Hypothalamus (tissue), 51 donors: Measurements from ENCODE around the gene TUBA3D.
"Not testable (repeated sequence)": the region's sequence is repeated elsewhere in the genome, so short reads cannot be mapped to it uniquely, and the experiment has no call there.

Experiments used
- DNase-seq, 51 donors: peaks; one replicate each; lab custom pipeline; 2025; lab: John Stamatoyannopoulos, UW

TUBA3D gene

DNA sequence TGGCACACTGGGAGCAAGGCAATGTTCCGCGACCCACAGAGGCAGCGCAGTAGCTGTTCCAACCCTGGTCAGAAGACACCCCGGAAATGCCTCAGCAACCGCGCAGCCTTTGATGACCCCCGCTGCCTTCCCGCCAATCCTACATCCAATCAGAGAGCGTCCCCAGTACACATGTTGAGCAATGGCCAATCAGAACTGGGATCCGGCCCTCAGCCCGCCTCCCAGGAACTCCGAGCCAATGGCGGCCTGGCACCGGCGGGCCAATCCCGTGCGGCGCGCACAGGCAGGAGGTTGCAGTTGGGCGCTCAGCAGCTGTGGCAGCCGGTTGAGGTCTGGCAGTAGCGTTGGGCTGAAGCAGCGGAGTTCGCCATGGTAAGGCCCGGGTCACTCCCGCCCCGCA, at the start of gene TUBA3D:
Gene TUBA3D, plus strand, starts transcription at position 289 of the 400 bp plus-strand sequence. Its CDS starts 81 bp downstream, at position 370.
- DNase-seq, result no peak

DNA sequence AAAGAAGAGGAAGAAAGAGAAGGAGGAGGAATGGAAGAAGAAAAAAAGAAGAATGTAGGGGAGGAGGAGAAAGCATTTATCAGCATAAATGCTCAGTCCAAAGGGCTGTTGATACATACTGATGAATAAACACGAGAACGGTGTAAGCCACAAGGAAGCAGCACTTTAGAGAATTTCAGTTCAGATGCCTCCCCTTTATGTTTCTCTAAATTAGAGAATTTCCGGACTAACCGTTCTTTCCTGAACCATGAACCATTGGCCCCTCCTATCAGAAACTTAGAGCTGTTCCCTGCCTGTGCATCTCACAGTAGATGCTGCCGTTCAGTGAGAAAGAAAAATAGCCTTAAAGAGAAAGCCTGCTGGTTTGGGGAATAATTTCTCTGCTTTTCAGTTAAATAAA, 49.2 kb upstream of the TUBA3D start:
- no peak for DNase-seq

DNA sequence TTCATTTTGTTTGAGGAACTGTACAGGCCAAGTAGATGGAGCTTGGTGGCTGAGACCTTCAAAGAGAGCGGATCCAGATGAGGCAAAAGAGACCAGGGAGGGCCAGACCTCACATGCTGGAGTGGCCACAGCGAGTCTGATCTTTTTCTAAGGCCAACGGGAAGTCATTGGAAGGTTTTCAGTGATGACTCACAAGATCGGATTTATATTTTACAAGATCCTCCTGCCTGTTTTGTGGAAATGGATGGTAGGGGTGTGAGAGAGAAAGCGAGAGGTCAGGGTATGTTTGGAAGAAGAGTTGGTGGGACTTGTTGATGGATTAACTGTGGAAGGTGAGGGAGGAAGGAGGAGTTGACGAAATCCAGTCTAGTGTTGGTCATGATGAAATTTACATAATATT, 44.6 kb upstream of the TUBA3D start:
- DNase-seq, result no peak

DNA sequence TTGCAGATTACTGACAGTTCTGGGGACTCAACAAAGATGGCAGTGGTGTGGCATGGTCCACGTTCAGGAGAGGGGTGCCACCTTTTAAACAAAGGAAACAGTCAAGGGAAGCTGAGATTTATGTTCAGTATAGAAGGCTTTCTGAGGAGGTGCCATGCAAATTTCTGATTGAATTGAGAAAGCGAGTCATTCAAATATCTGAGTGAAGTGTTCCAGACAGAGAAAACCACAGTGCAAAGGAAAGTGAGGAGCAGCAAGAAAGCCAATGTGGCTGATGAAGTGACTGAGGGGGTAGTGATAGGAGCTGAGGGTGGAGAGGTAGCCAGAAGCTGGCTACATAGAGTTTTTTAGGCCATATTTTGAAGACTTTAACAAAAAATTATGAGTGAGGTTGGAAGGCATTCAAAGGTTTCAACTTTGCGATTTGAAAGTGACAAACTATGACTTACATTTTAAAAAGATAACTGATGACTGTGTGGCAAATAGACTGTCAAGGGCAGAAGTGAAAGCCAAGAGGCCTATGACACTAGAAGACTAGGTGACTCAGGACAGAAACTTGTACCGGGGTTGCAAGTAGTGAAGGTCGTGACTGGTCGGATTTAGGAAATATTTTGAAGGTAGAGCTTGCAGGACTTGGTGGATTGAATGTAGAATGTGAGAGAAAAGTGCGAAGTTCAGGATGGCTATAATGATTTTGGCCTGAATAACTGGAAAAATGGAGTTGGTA, 35.0 kb upstream of the TUBA3D start:
- DNase-seq, result not testable (repeated sequence)

DNA sequence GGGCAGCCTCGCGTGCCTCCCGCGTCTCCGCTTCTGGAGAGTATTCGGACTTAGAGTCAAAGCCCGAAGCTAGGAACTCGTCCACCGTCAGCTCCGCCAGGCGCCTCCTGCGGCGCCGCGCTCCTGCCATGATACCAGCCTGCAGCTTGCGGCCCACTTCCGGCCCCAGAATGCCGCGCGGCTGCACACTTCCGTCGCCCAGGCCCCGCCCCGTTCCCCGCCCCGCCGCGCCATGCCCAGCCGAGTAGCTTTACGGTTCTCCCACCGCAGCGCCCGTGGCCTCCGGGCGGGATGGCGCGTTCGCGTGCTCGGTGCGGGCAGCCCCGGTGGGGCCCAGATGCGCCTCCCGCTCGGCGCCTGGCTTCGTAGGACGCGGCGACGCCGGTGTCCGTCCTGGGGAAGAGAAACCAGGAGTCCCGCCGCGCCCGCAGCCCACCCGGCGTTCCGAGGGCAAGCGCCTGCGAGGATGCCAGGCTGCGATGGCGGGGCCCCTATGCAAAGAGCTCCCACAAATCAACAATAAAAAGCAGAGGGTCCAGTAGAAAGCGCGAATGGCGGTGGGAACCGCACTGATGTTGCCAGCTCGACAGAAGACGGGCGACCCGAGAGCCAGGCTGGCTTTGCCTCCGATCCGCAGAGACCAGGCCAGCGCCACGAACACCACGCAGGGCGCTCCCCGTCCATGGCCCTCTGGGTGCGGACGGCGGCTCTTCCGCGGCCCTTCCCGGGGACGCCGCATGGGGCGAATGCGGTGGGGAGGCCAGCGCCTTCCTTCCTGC, 31.0 kb upstream of the TUBA3D start:
- DNase-seq, result not testable (repeated sequence)

DNA sequence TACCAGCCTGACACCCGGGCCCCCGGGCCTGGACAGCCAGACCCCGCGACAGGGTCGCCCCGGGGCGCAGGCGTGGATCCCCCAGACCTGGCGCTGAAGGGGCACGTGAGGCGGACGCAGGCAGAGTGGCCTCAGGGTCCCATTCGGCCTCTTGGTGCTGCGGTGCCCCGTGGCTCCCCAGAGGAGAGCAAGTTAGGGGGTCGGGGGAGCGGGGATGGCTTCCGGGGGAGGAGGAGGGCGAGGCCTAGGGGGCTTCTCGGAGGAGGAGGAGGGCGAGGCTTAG, 30.5 kb upstream of the TUBA3D start:
- DNase-seq, result not testable (repeated sequence)

- DNase-seq, result no peak
These were observed 30.0 kb upstream of the TUBA3D start for GRCh38 chr2:131445896-131446295.

GRCh38 chr2:131447981-131448380, 27.9 kb upstream of the TUBA3D start:
- not testable (repeated sequence) for DNase-seq

- not testable (repeated sequence) for DNase-seq
These were observed 24.5 kb upstream of the TUBA3D start for GRCh38 chr2:131451265-131451949.

DNA sequence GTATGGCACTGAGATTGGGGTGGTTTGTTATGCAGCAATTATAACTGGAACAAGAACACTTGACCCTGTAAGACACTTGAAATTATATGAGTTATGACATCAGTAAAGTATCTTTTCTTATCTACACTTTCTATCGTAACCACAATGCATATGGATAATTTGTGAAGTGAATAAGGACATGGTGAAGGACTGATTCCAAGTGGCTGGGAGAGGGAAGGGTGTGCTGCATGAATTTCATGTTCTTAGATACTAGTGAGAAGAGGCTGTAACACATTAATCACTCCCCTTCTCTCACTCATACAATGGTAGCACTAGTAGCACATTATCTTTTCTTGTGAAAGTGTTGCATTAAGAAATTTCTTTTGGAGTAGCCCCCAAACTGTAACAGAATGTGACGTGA, 21.0 kb upstream of the TUBA3D start:
- not testable (repeated sequence) for DNase-seq

GRCh38 chr2:131467722-131468121, 8.2 kb upstream of the TUBA3D start:
- not testable (repeated sequence) for DNase-seq

DNA sequence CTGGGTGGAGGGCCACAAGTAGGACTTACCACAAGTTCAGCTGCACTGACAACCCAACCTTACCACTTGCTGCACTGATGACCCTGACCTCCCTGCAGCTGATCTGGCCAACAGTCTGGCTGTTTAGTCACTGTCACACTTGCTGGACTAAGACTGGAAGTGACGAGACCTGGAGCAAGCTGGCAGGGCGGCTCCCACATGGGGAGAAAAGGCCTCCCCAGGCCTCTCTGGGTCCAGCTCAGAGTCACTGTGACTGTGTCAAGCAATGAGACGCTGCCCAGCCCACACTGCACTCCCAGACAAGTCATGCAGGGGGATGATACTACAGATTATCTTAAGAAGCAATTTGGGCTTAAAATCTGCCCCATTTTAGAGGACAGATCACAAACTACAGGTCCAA, 5.0 kb upstream of the TUBA3D start:
- not testable (repeated sequence) for DNase-seq

DNA sequence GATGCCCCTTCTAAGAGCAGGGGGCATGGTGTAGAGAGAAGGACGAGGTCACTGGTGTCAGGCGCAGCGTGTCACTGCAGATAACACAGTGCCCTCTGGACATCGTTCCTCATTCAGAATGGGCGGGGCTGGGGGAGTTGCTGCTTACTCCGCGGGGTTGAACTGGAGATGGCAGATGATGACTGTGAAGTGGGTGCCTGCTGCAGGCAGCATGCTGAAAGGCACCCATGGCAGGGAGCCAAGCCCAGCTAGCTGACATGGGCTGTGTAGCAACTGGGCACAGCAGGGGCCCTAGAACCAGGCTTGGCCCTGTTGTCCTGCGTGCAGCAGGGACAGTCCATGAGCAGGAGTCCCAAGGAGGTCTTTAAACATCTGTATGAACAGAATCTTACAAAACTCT, 4.3 kb upstream of the TUBA3D start:
- DNase-seq, result not testable (repeated sequence)

DNA sequence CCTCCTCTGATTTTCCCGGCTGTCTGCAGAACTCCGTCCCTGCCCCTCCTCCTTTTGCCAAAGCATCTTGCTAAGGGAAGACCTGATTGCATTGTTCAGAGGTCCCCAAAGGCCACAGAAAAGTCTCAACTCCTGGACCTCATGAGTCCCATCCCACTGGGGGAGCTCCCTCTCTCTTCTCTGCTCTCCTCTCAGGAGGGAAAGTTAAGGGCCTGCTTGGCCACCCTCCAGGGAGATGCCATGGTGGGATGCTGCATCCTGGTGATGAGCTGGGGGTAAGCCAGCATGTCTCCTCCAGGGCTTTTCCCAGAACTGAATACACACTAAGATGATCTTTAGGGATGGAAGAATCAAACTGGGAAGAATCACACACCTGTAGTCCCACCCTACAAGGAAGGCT, 2.7 kb upstream of the TUBA3D start:
- DNase-seq, result not testable (repeated sequence)

DNA sequence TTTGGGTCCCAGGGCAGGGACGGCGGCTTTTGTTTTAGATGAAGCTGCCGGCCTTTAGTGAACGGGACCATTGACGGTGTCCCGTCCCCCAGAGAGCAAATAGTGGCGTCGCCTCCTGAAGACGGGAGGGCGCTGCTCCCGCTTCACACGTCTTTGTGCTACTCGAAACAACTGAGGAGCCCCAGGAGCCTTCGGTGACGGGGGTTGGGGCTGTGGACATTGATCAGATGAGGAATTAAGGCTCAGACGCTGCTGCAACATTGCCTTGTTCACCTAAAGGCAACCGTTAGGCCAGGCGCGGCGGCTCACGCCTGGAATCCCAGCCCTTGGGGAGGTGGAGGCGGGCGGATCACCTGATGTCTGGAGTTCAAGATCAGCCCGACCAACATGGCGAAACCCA, 444 bp downstream of the TUBA3D start:
- DNase-seq, result not testable (repeated sequence)

DNA sequence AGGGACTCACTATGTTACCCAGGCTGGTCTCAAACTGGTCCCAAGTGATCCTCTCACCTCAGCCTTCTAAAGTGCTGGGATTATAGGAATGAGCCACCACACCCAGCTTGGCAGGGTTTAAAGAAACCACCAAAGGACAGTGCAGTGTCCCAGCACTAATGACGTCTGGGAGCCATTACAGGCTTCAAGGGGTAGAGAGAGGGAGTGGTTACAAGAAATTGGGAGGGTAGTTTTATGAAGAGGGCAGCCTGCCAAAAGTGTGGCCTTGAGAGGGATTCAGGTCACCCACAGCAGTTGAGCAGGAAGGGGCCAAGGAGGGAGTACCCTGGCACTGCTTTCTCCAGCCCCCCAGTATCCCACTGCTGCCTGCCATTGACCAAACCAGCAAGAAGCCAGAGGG, 1.3 kb downstream of the TUBA3D start:
- not testable (repeated sequence) for DNase-seq

- not testable (repeated sequence) for DNase-seq
These were observed 2.3 kb downstream of the TUBA3D start for GRCh38 chr2:131478074-131478849.

- peak in 1 of 51 donors; percentile 11 for DNase-seq
These were observed 3.0 kb downstream of the TUBA3D start for GRCh38 chr2:131478850-131479461.

DNA sequence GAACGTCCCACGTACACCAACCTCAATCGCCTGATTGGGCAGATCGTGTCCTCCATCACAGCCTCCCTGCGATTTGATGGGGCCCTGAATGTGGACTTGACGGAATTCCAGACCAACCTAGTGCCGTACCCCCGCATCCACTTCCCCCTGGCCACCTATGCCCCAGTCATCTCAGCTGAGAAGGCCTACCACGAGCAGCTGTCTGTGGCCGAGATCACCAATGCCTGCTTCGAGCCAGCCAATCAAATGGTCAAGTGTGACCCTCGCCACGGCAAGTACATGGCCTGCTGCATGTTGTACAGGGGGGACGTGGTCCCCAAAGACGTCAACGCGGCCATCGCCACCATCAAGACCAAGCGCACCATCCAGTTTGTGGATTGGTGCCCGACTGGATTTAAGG, 4.4 kb downstream of the TUBA3D start:
- not testable (repeated sequence) for DNase-seq

DNA sequence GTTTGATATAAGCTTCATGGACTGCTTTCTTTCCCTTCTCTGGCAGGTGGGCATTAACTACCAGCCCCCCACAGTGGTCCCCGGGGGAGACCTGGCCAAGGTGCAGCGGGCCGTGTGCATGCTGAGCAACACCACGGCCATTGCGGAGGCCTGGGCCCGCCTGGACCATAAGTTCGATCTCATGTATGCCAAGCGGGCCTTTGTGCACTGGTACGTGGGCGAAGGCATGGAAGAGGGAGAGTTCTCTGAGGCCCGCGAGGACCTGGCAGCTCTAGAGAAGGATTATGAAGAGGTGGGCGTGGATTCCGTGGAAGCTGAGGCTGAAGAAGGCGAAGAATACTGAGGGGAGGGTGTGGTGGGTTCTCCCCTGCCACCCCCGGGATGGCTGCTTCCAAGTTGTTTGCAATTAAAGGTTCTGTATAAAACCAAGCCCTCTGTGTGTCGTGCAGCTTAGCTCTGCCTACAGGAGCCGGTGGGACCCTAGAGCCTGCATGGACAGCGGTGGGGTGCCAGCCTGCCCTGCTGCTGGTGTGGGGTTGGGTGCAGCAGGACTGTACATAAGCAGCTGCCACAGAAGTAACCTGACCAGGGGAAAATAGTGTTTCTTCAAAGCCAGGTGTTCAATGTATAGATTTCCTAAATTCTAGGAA, 6.7 kb downstream of the TUBA3D start:
- DNase-seq, result not testable (repeated sequence)
